Activated CD4-positive, alpha-beta memory T cell treated with anti-CD3 and anti-CD28 coated beads for 36 hours (primary cell): ENCODE data around the gene NUDT3. TPM values are rescaled to one million over a fixed set of nuclear protein-coding genes. Genes with fewer than 3 reads are reported as not detected.
"Not testable (repeated sequence)": the region's sequence is repeated elsewhere in the genome, so short reads cannot be mapped to it uniquely, and the experiment has no call there.

Experiments
- CTCF ChIA-PET: fragments of 350-600 bp; sonication (Branson Sonifier 250); formaldehyde crosslinking; loops from one replicate; lab custom pipeline; 2021; ENCODE audit warnings: antibody characterized with exemption, inconsistent platforms; lab: Charles Lee
- POLR2A ChIA-PET: fragments of 350-600 bp; sonication (Branson Sonifier 250); formaldehyde crosslinking; loops from one replicate; lab custom pipeline; 2021; ENCODE audit warnings: antibody characterized with exemption; lab: Charles Lee
- DNase-seq: peaks from one replicate; pipeline ENCODE4 v3.0.0-alpha.2; 2020
- H3K27ac Mint-ChIP-seq: one replicate; pipeline ENCODE4 v1.8.0; 2021; ENCODE audit warnings: mixed read lengths
- H3K27me3 Mint-ChIP-seq: one replicate; pipeline ENCODE4 v1.8.0; 2021; ENCODE audit warnings: mixed read lengths
- H3K36me3 Mint-ChIP-seq: one replicate; pipeline ENCODE4 v1.8.0; 2021; ENCODE audit warnings: mixed read lengths
- H3K4me1 Mint-ChIP-seq: one replicate; pipeline ENCODE4 v1.8.0; 2021; ENCODE audit warnings: low read depth, mixed read lengths
- H3K4me3 Mint-ChIP-seq: one replicate; pipeline ENCODE4 v1.8.0; 2021; ENCODE audit warnings: mild to moderate bottlenecking, mixed read lengths
- H3K9me3 Mint-ChIP-seq: one replicate; pipeline ENCODE4 v1.8.0; 2021; ENCODE audit warnings: mixed read lengths
- intact Hi-C: fragments of 100-400 bp; cut with micrococcal nuclease; formaldehyde crosslinking; loops from one replicate; pipeline ENCODE4 v1.15.1; 2023
- total RNA-seq, 2 experiments: library from RNA; stranded (reverse); gene quantifications; one replicate each; pipeline ENCODE4 v1.2.3, GENCODE V29; 2021

Gene NUDT3
- total RNA-seq, 2 experiments from 2014 or later, result 12.7 to 13.4 TPM

DNA sequence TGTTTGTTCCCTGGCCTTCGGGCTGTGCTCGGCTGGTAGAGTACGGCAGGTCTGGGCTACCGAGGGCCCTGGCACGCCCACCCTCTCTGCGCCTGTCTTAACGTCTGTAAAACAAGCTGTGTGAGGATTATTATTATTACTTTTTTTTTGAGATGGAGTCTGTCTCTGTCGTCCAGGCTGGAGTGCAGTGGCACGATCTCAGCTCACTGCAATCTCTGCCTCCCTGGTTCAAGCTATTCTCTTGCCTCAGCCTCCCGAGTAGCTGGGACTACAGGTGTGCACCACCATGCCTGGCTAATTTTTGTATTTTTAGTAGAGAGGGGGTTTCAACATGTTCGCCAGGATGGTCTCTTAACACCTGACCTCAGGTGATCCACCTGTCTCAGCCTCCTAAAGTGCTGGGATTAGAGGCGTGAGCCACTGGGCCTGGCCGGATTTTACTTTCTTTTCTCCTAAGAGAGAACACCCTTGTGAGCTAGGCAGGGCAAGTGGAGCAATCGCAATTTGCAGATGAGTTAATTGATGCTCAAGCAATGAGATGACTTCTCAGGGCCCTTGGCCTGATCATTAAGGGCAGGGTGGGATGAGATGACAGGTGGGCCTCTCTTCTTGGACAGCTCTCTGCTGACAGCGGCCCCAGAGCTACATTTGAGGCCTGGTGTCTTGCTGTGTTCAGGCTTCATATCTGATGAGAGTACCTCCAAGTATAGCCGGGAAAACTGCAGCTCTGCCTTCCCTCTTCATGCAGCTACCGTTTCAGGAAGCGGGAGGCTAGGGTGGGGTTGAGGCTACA is 142.8 kb downstream of the NUDT3 start:
- intact Hi-C loops, result loop anchor here (1.0 to 5.0 kb wide), 6 partner anchors 13 to 360 kb away; partner anchors contain the start of genes HMGA1 and NUDT3
- POLR2A ChIA-PET, result interaction anchor here (0.5 to 3.1 kb wide), 11 partner anchors 10 to 514 kb away, joined by 3 to 13 read pairs (median 5); partner anchors contain the start of genes HMGA1 and RPS10
- Mint-ChIP-seq H3K27me3 (no peaks in the 10 kb centered on the region), H3K4me3 (peak overlapping the region; percentile 92), H3K36me3 (peaks cover 14% of the 10 kb centered on the region), H3K9me3 (no peaks in the 10 kb centered on the region), H3K27ac (peak overlapping the region; percentile 81), H3K4me1 (peaks cover 42% of the 10 kb centered on the region)
- no peak for DNase-seq
- CTCF ChIA-PET, result interaction anchor here (0.6 to 4.6 kb wide), 23 partner anchors 9 to 360 kb away, joined by 3 to 40 read pairs (median 5); partner anchors contain the start of genes HMGA1, NUDT3 and RPS10

DNA sequence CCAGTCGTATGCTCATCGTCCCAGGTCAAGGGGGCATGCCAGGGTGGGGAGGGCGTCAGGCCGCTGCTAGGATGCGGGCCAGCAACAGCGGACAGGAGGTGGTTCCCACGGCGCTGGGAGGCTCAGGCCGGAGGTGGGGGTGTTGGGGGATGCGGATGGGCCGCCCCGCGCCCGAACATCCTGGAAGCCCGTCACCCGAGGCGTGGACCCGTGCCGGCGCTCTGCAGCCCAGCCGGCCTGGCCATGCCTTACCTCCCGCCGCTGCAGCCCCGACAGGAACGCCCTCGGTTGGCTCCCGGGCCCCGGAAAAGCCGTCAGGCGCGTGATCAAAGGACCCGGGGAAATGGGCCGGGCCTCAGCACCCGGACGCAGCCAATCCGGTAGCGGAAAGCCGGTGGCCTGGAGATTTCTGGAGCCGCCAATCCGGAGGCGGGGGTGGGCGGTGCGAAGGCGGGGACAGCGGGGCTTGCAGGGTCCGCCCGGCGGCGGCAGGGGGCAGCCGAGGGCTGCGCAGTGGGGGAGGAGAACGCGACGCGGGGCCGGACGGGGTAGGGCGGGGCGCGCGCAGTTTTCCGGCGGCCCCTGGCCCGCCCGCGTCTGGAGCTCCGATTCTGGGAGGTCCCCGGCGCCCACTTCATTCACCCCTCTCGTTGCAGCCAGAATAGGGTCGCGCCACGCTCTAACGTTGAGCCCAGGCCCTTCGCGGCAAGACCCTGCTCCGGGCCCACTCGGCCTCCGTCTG is 143.6 kb downstream of the NUDT3 start, which contains the start of gene SMIM29:
SMIM29 (minus strand) TSS at position 280 of the 742 bp plus-strand sequence. CDS start 1,215 bp downstream, outside the sequence.
- intact Hi-C loops, result loop anchor here (1.0 to 5.0 kb wide), 6 partner anchors 13 to 360 kb away; partner anchors contain the start of genes HMGA1 and NUDT3
- no peaks in the 10 kb centered on the region for H3K27me3 Mint-ChIP-seq
- peak within 1 kb of the TSS; percentile 86 for H3K27ac Mint-ChIP-seq
- POLR2A ChIA-PET, result interaction anchor here (0.6 to 3.1 kb wide), 12 partner anchors 9 to 468 kb away, joined by 3 to 19 read pairs (median 5); partner anchors contain the start of genes HMGA1 and RPS10
- DNase-seq, result peak; percentile 98
- H3K4me3 Mint-ChIP-seq, result peak within 1 kb of the TSS; percentile 92
- CTCF ChIA-PET, result interaction anchor here (0.6 to 4.6 kb wide), 22 partner anchors 12 to 360 kb away, joined by 3 to 40 read pairs (median 6); partner anchors contain the start of genes HMGA1, NUDT3 and RPS10
- no peaks in the 10 kb centered on the region for H3K9me3 Mint-ChIP-seq
- H3K36me3 Mint-ChIP-seq, result peaks cover 18% of the 10 kb centered on the region
- peaks cover 50% of the 10 kb centered on the region for H3K4me1 Mint-ChIP-seq

DNA sequence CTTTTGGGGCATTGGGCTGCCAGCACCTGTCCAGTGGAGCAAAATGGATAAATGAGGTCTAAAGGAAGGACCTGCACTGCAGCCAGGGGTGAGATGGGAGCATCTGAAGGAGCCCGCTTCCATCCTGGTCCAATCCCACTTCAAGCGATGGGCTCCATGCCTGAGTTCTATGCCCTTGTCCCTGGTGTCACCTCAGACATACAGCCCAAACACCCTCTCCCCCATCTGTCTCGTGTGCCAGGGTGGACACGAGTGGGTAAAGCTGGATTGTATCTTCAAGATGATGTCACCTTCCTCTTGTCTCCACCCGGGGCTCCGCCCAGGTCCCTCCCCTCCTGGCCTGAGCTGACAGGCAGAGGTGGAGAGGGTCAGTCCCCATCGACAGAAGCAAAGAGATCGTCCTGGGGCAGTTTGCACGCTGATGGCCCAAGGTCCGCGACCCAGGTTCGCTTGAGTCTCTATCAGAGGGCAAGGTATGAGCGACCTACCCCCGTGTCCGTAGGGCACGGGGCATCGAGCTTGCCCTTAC is 144.2 kb downstream of the NUDT3 start:
- Mint-ChIP-seq H3K27ac (peak overlapping the region; percentile 86), H3K4me1 (peaks cover 56% of the 10 kb centered on the region)
- CTCF ChIA-PET, result interaction anchor here (0.8 to 4.6 kb wide), 8 partner anchors 11 to 361 kb away, joined by 3 to 40 read pairs (median 18); partner anchors contain the start of genes HMGA1 and NUDT3

DNA sequence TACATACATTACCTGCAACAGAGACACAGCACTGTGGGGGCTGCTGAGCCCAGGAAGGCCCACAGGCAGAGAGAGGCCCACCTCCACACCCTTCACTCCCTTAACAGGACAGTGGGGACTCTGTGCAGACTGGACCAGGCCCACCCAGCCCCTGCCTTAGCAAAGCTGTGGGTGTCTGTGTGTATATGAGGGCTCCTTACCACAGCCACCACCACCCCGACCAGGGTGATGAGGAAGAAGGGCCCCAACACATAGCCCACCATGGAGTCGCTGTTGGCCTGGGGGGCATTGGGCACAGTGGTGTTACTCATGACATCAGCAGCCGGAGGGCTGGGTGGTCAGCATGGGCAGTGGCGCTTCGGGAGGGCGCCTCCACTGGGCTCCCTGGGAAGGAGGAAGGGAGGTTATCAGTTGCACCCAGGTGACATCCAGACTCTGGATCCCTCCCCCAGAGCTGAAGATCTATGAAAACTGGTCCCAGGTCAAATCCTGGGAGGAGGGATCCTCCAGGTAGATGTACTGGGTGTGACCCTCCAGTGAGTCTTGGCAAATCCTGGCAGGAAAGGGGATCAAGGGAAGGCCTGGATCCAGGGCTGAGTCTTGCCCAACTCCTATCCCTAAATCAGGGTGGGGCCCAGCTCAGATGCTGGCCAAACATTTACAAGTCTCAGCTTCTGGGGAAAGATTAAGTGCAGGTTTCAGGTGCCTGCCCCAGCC is 144.8 kb downstream of the NUDT3 start:
- CTCF ChIA-PET, result interaction anchor here (0.8 to 4.6 kb wide), 7 partner anchors 11 to 168 kb away, joined by 3 to 40 read pairs (median 13); partner anchors contain the start of genes HMGA1 and NUDT3
- H3K36me3 Mint-ChIP-seq, result peaks cover 29% of the 10 kb centered on the region
- intact Hi-C loops, result loop anchor here (2.0 to 5.0 kb wide), 2 partner anchors 23 to 65 kb away; no protein-coding TSS in a partner anchor
- H3K27ac Mint-ChIP-seq, result peak overlapping the region; percentile 86
- no peak for DNase-seq
- peak overlapping the region; percentile 92 for H3K4me3 Mint-ChIP-seq
- POLR2A ChIA-PET, result interaction anchor here (1.0 to 3.1 kb wide), 7 partner anchors 11 to 178 kb away, joined by 3 to 19 read pairs (median 5); partner anchors contain the start of genes HMGA1 and RPS10
- H3K4me1 Mint-ChIP-seq, result peaks cover 63% of the 10 kb centered on the region
- H3K9me3 Mint-ChIP-seq, result no peaks in the 10 kb centered on the region
- no peaks in the 10 kb centered on the region for H3K27me3 Mint-ChIP-seq

More for the DNA sequence above, 144.2 kb downstream of the NUDT3 start:
- Mint-ChIP-seq H3K4me3 (peak overlapping the region; percentile 92), H3K9me3 (no peaks in the 10 kb centered on the region), H3K36me3 (peaks cover 23% of the 10 kb centered on the region), H3K27me3 (no peaks in the 10 kb centered on the region)
- POLR2A ChIA-PET, result interaction anchor here (1.0 to 3.1 kb wide), 6 partner anchors 11 to 177 kb away, joined by 3 to 19 read pairs (median 8); partner anchors contain the start of genes HMGA1 and RPS10
- intact Hi-C loops, result loop anchor here (2.0 to 5.0 kb wide), 2 partner anchors 23 to 66 kb away; no protein-coding TSS in a partner anchor
- DNase-seq, result peak; percentile 68

DNA sequence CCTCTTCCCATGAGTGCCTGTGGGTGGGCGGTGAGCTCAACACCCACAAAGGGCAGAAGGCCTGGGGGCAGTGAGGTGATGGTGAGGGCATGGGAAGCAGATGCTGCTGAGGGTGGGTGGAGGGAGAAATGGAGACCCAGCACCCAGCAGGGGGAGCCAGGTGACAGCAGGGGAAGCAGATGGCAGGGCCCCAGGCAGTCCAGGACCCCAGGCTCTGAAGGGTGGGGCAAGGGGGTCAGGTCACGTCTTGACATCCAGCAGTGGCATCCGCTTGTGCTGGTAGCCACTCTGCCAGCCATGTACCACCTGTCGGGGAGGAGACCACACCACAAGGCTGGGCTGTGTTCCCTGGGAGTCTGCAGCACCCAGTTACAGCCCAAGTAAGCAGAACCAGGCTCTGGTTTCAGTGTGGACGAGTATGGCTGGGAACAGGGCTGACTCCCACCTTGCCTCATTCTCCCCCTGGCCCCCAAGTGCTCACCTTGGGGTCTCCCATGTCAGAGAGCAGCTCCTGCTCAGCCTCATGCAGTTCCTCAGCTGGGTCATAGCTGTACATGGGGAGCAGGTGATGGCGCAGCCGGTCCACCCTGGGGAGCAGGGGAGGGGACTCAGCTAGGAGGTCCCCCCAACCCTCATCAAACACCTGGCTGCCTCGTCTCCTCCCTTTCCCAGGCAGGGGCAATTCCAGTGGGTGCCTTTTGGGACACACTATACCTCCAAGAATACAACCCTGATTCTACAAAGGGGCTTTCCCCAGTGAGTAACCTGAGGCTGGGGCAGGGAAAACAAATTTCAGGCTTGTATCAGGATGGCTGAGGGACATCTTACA is 145.7 kb downstream of the NUDT3 start:
- Mint-ChIP-seq H3K9me3 (no peaks in the 10 kb centered on the region), H3K4me3 (no peak overlapping the region), H3K27ac (peak overlapping the region; percentile 64), H3K4me1 (peaks cover 71% of the 10 kb centered on the region), H3K36me3 (peaks cover 38% of the 10 kb centered on the region), H3K27me3 (no peaks in the 10 kb centered on the region)
- ChIA-PET CTCF (interaction anchor here (1.5 to 4.6 kb wide), 4 partner anchors 10 to 168 kb away, joined by 5 to 39 read pairs (median 10); partner anchors contain the start of gene HMGA1), POLR2A (interaction anchor here (1.5 to 3.1 kb wide), 3 partner anchors 10 to 179 kb away, joined by 3 to 19 read pairs (median 13); partner anchors contain the start of genes HMGA1 and RPS10)
- intact Hi-C loops, result loop anchor here (5.0 kb wide), 1 partner anchor 64 kb away; no protein-coding TSS in a partner anchor
- DNase-seq, result peak; percentile 64

DNA sequence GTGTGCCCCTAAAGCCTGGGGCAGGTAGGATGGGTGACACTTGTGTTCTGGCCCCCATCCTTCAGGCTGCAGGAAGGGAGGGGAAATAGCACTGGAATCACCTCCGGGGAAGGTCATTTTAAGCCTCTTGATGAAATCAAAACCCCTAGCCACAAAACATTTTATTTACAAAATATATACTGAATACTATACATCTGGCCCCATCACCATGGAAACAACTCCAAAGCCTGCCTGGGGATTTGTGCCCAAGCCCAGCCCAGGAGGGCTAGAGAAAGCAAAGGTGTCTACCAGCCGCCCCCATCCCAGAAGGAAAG is 146.3 kb downstream of the NUDT3 start:
- Mint-ChIP-seq H3K4me1 (peaks cover 77% of the 10 kb centered on the region), H3K36me3 (peaks cover 43% of the 10 kb centered on the region), H3K4me3 (no peak overlapping the region), H3K27me3 (no peaks in the 10 kb centered on the region), H3K27ac (peak overlapping the region; percentile 64), H3K9me3 (no peaks in the 10 kb centered on the region)
- CTCF ChIA-PET, result interaction anchor here (1.5 to 1.9 kb wide), 2 partner anchors 145 to 169 kb away, joined by 5 to 7 read pairs; no protein-coding TSS in a partner anchor
- no peak for DNase-seq
- POLR2A ChIA-PET, result interaction anchor here (1.5 kb wide), 1 partner anchor 41 kb away, joined by 3 read pairs; no protein-coding TSS in a partner anchor
- intact Hi-C loops, result loop anchor here (5.0 kb wide), 1 partner anchor 64 kb away; no protein-coding TSS in a partner anchor

DNA sequence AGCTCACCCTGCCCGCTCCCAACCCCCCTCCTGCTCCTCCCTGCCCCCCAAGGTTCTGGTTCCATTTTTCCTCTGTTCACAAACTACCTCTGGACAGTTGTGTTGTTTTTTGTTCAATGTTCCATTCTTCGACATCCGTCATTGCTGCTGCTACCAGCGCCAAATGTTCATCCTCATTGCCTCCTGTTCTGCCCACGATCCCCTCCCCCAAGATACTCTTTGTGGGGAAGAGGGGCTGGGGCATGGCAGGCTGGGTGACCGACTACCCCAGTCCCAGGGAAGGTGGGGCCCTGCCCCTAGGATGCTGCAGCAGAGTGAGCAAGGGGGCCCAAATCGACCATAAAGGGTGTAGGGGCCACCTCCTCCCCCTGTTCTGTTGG is 146.7 kb downstream of the NUDT3 start:
- H3K9me3 Mint-ChIP-seq, H3K27ac Mint-ChIP-seq, H3K27me3 Mint-ChIP-seq, DNase-seq: not testable (repeated sequence)
- peak overlapping the region; percentile 31 for H3K4me3 Mint-ChIP-seq
- ChIA-PET CTCF (interaction anchor here (1.5 to 1.9 kb wide), 2 partner anchors 145 to 169 kb away, joined by 5 to 7 read pairs; no protein-coding TSS in a partner anchor), POLR2A (interaction anchor here (1.5 kb wide), 1 partner anchor 40 kb away, joined by 3 read pairs; no protein-coding TSS in a partner anchor)
- H3K36me3 Mint-ChIP-seq, result peaks cover 48% of the 10 kb centered on the region
- intact Hi-C loops, result loop anchor here (2.0 to 5.0 kb wide), 2 partner anchors 49 to 63 kb away; no protein-coding TSS in a partner anchor
- peaks cover 81% of the 10 kb centered on the region for H3K4me1 Mint-ChIP-seq

DNA sequence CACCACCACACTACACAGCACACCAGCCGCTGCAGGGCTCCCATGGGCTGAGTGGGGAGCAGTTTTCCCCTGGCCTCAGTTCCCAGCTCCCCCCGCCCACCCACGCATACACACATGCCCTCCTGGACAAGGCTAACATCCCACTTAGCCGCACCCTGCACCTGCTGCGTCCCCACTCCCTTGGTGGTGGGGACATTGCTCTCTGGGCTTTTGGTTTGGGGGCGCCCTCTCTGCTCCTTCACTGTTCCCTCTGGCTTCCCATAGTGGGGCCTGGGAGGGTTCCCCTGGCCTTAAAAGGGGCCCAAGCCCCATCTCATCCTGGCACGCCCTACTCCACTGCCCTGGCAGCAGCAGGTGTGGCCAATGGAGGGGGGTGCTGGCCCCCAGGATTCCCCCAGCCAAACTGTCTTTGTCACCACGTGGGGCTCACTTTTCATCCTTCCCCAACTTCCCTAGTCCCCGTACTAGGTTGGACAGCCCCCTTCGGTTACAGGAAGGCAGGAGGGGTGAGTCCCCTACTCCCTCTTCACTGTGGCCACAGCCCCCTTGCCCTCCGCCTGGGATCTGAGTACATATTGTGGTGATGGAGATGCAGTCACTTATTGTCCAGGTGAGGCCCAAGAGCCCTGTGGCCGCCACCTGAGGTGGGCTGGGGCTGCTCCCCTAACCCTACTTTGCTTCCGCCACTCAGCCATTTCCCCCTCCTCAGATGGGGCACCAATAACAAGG is 147.3 kb downstream of the NUDT3 start:
- intact Hi-C loops, result loop anchor here (2.0 to 5.0 kb wide), 2 partner anchors 48 to 63 kb away; no protein-coding TSS in a partner anchor
- ChIA-PET CTCF (interaction anchor here (0.6 to 1.0 kb wide), 2 partner anchors 15 to 82 kb away, joined by 3 to 4 read pairs; no protein-coding TSS in a partner anchor), POLR2A (interaction anchor here (0.7 kb wide), 1 partner anchor 45 kb away, joined by 3 read pairs; no protein-coding TSS in a partner anchor)
- not testable (repeated sequence) for H3K27me3 Mint-ChIP-seq, H3K4me3 Mint-ChIP-seq, H3K9me3 Mint-ChIP-seq, DNase-seq
- peaks cover 53% of the 10 kb centered on the region for H3K36me3 Mint-ChIP-seq
- peak overlapping the region; percentile 58 for H3K27ac Mint-ChIP-seq
- peaks cover 86% of the 10 kb centered on the region for H3K4me1 Mint-ChIP-seq
